ENCODE data around the gene PPARG. TPM values are rescaled to one million over a fixed set of nuclear protein-coding genes. Genes with fewer than 3 reads are reported as not detected.
"Not testable (repeated sequence)": the region's sequence is repeated elsewhere in the genome, so short reads cannot be mapped to it uniquely, and the experiment has no call there.

PPARG gene
- 1 to 10 TPM; 2.2 to 3.7 TPM for total RNA-seq

GRCh38 chr3:12288182-12289129 is at the start of gene PPARG:
Gene PPARG (plus strand): TSS chr3:12289070. CDS start chr3:12379712, 90,642 bp downstream.
- H3K27ac Mint-ChIP-seq, result no peak within 1 kb of the TSS
- POLR2A ChIA-PET, result no interaction called here
- H3K36me3 Mint-ChIP-seq (ENCODE audit: low read depth), result no peaks in the 10 kb centered on the region
- H3K27me3 Mint-ChIP-seq, result peaks cover 38% of the 10 kb centered on the region
- DNase-seq, result no peak
- CTCF ChIA-PET, result no interaction called here
- H3K4me3 Mint-ChIP-seq, result peak within 1 kb of the TSS; percentile 45
- H3K4me1 Mint-ChIP-seq, result peaks cover 10% of the 10 kb centered on the region
- H3K9me3 Mint-ChIP-seq, result no peaks in the 10 kb centered on the region

- POLR2A ChIA-PET, result no interaction called here
Observed at GRCh38 chr3:12239301-12239700, 49.6 kb upstream of the PPARG start.

GRCh38 chr3:12242772-12243171 is 46.1 kb upstream of the PPARG start:
- Mint-ChIP-seq H3K27ac (no peak overlapping the region), H3K4me1 (peaks cover 8% of the 10 kb centered on the region), H3K36me3 (ENCODE audit: low read depth) (no peaks in the 10 kb centered on the region), H3K9me3 (peaks cover 3% of the 10 kb centered on the region), H3K27me3 (peaks cover 26% of the 10 kb centered on the region), H3K4me3 (no peak overlapping the region)
- DNase-seq, result no peak
- ChIA-PET CTCF (no interaction called here), POLR2A (no interaction called here)

More at GRCh38 chr3:12239301-12239700, 49.6 kb upstream of the PPARG start:
- Mint-ChIP-seq H3K36me3 (ENCODE audit: low read depth) (no peaks in the 10 kb centered on the region), H3K4me1 (no peaks in the 10 kb centered on the region), H3K9me3 (no peaks in the 10 kb centered on the region), H3K4me3 (no peak overlapping the region), H3K27me3 (peaks cover 18% of the 10 kb centered on the region), H3K27ac (no peak overlapping the region)
- DNase-seq, result no peak
- CTCF ChIA-PET, result interaction anchor here (0.7 kb wide), 1 partner anchor 105 kb away, joined by 4 read pairs; no protein-coding TSS in a partner anchor

GRCh38 chr3:12246497-12247163 is 42.2 kb upstream of the PPARG start:
- H3K4me3 Mint-ChIP-seq, result no peak overlapping the region
- CTCF ChIA-PET, result no interaction called here

GRCh38 chr3:12247411-12247810 is 41.5 kb upstream of the PPARG start:
- Mint-ChIP-seq H3K36me3 (ENCODE audit: low read depth) (no peaks in the 10 kb centered on the region), H3K9me3 (peaks cover 9% of the 10 kb centered on the region), H3K4me3 (no peak overlapping the region), H3K4me1 (peaks cover 8% of the 10 kb centered on the region), H3K27ac (no peak overlapping the region), H3K27me3 (peaks cover 36% of the 10 kb centered on the region)
- POLR2A ChIA-PET, result no interaction called here
- CTCF ChIA-PET, result no interaction called here
- DNase-seq, result no peak

More at GRCh38 chr3:12246497-12247163, 42.2 kb upstream of the PPARG start:
- Mint-ChIP-seq H3K27me3 (peaks cover 36% of the 10 kb centered on the region), H3K9me3 (peaks cover 9% of the 10 kb centered on the region), H3K36me3 (ENCODE audit: low read depth) (no peaks in the 10 kb centered on the region), H3K27ac (no peak overlapping the region), H3K4me1 (peaks cover 8% of the 10 kb centered on the region)
- POLR2A ChIA-PET, result no interaction called here
- DNase-seq, result no peak

GRCh38 chr3:12249519-12249918 is 39.4 kb upstream of the PPARG start:
- Mint-ChIP-seq H3K27me3 (peaks cover 43% of the 10 kb centered on the region), H3K4me3 (no peak overlapping the region), H3K27ac (no peak overlapping the region), H3K9me3 (peaks cover 9% of the 10 kb centered on the region), H3K4me1 (peaks cover 8% of the 10 kb centered on the region), H3K36me3 (ENCODE audit: low read depth) (no peaks in the 10 kb centered on the region)
- DNase-seq, result no peak
- ChIA-PET CTCF (no interaction called here), POLR2A (no interaction called here)

- DNase-seq, result no peak
- Mint-ChIP-seq H3K4me1 (no peaks in the 10 kb centered on the region), H3K36me3 (ENCODE audit: low read depth) (no peaks in the 10 kb centered on the region), H3K4me3 (no peak overlapping the region), H3K27me3 (peaks cover 29% of the 10 kb centered on the region), H3K27ac (no peak overlapping the region), H3K9me3 (peaks cover 5% of the 10 kb centered on the region)
- ChIA-PET POLR2A (interaction anchor here (0.5 kb wide), 1 partner anchor 15 kb away, joined by 4 read pairs; no protein-coding TSS in a partner anchor), CTCF (no interaction called here)
Observed at GRCh38 chr3:12252889-12253288, 36.0 kb upstream of the PPARG start.

GRCh38 chr3:12253516-12254343 is 35.1 kb upstream of the PPARG start:
- Mint-ChIP-seq H3K4me1 (no peaks in the 10 kb centered on the region), H3K36me3 (ENCODE audit: low read depth) (no peaks in the 10 kb centered on the region), H3K9me3 (peaks cover 5% of the 10 kb centered on the region), H3K27ac (no peak overlapping the region), H3K27me3 (peaks cover 28% of the 10 kb centered on the region), H3K4me3 (no peak overlapping the region)
- ChIA-PET POLR2A (interaction anchor here (0.5 kb wide), 1 partner anchor 16 kb away, joined by 4 read pairs; no protein-coding TSS in a partner anchor), CTCF (no interaction called here)
- DNase-seq, result no peak

- POLR2A ChIA-PET, result interaction anchor here (0.7 kb wide), 1 partner anchor 405 kb away, joined by 3 read pairs; no protein-coding TSS in a partner anchor
- no peak overlapping the region for H3K27ac Mint-ChIP-seq
- no peaks in the 10 kb centered on the region for H3K36me3 Mint-ChIP-seq (ENCODE audit: low read depth)
- no peak for DNase-seq
- H3K4me1 Mint-ChIP-seq, result no peaks in the 10 kb centered on the region
- CTCF ChIA-PET, result interaction anchor here (0.5 kb wide), 1 partner anchor 544 kb away, joined by 3 read pairs; no protein-coding TSS in a partner anchor
- no peak overlapping the region for H3K4me3 Mint-ChIP-seq
- H3K27me3 Mint-ChIP-seq, result peaks cover 17% of the 10 kb centered on the region
- no peaks in the 10 kb centered on the region for H3K9me3 Mint-ChIP-seq
Observed at GRCh38 chr3:12255393-12255792, 33.5 kb upstream of the PPARG start.

GRCh38 chr3:12258911-12259310 is 30.0 kb upstream of the PPARG start:
- ChIA-PET POLR2A (no interaction called here), CTCF (no interaction called here)
- no peak overlapping the region for H3K27ac Mint-ChIP-seq
- no peaks in the 10 kb centered on the region for H3K4me1 Mint-ChIP-seq
- peaks cover 12% of the 10 kb centered on the region for H3K27me3 Mint-ChIP-seq
- no peaks in the 10 kb centered on the region for H3K36me3 Mint-ChIP-seq (ENCODE audit: low read depth)
- no peak for DNase-seq
- H3K9me3 Mint-ChIP-seq, result no peaks in the 10 kb centered on the region
- no peak overlapping the region for H3K4me3 Mint-ChIP-seq

- H3K4me1 Mint-ChIP-seq; H3K9me3 Mint-ChIP-seq; H3K27me3 Mint-ChIP-seq; DNase-seq; H3K4me3 Mint-ChIP-seq; H3K27ac Mint-ChIP-seq; CTCF ChIA-PET; H3K36me3 Mint-ChIP-seq (ENCODE audit: low read depth): not testable (repeated sequence)
- POLR2A ChIA-PET, result interaction anchor here (0.6 kb wide), 1 partner anchor 9 kb away, joined by 3 read pairs; no protein-coding TSS in a partner anchor
Observed at GRCh38 chr3:12262173-12262572, 26.7 kb upstream of the PPARG start.

- CTCF ChIA-PET, result no interaction called here
- no peak overlapping the region for H3K4me3 Mint-ChIP-seq
- POLR2A ChIA-PET, result no interaction called here
- no peaks in the 10 kb centered on the region for H3K9me3 Mint-ChIP-seq
- H3K27me3 Mint-ChIP-seq, result peaks cover 11% of the 10 kb centered on the region
- DNase-seq, result no peak
- H3K27ac Mint-ChIP-seq, result no peak overlapping the region
- H3K4me1 Mint-ChIP-seq, result no peaks in the 10 kb centered on the region
- H3K36me3 Mint-ChIP-seq (ENCODE audit: low read depth), result no peaks in the 10 kb centered on the region
Observed at GRCh38 chr3:12265508-12265907, 23.4 kb upstream of the PPARG start.

- ChIA-PET CTCF (no interaction called here), POLR2A (no interaction called here)
- Mint-ChIP-seq H3K9me3 (no peaks in the 10 kb centered on the region), H3K4me1 (no peaks in the 10 kb centered on the region), H3K36me3 (ENCODE audit: low read depth) (no peaks in the 10 kb centered on the region), H3K27me3 (peaks cover 11% of the 10 kb centered on the region), H3K4me3 (no peak overlapping the region), H3K27ac (no peak overlapping the region)
- no peak for DNase-seq
Observed at GRCh38 chr3:12266038-12266437, 22.8 kb upstream of the PPARG start.
